AML-193 (cell line): Measurements from ENCODE around the gene STON2.
"Not testable (repeated sequence)": the region's sequence is repeated elsewhere in the genome, so short reads cannot be mapped to it uniquely, and the experiment has no call there.

Experiments used
- DNase-seq, 2 experiments: peaks; one replicate each; lab custom pipeline; 2025; lab: John Stamatoyannopoulos, UW

Gene STON2

DNA sequence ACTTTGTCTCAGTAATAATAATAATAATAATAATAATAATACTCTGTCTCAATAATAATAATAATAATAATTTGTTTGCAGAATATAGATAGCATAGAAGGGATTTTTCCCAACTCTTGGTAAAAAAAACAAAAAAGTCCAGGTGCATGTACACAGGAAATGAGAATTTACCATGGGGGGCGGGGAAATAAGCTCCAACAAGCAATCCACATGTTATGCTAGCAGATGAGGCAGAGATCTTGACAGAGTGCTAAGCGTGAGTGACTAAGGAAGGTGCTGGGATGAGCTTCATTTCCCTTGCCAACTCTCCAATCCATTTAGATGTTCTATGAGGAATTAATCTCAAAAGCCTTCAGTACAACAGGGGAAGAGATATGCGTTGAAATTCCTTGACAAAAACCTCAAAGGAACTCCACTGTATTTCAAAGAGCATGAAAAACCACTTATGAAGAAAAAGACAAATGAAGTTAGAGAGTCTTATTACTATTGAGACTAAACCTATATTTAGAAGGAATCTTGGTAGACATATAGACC lies 134.4 kb downstream of the STON2 start:
- no peak for DNase-seq

DNA sequence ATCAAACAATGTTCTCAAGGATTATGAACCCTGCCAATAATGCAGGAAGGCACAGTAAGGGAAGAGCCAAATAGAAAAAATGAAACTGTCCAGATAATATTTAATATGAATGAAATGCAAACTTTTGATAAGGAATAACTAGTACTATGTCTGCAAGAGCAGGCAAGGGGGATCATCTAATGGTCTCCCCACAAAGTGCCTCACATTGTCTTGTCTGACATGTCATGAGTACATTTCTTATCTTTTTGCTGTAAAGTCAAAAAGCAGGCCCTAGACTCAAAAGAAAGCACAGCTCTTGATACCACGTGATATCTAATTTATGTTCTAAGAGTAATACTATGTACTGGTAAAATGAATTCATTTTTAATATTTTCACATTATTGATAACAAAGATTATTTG lies 135.5 kb downstream of the STON2 start:
- DNase-seq = no peak

DNA sequence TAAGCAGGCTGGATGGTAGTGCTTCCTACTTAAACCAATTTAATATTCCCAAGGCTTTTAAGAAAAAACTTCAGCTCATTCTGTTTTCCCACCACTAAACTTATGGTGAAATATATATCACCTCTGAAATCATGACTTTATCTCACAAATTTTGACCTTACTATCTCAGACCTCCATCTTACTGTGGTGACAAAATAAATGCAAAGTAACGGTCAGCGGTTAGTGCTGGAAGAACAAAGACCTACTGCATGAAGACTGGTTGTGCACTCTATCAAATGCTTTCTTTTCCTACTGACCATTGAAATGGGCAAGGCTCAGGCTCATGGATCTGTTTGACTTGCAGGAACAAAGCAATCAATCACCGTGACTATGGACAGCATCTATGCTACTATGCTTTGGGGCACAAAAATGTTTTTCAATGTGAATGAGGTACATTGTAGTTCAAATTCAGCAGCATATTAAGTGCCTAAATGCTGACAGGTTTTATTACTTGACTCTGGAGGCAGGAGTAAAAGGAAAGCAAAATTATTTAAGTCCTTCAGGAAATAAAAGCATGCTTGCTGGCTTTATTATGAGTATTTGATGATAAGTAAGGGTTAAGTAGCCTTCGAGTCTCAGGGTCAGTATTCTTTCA lies 136.2 kb downstream of the STON2 start:
- no peak for DNase-seq

DNA sequence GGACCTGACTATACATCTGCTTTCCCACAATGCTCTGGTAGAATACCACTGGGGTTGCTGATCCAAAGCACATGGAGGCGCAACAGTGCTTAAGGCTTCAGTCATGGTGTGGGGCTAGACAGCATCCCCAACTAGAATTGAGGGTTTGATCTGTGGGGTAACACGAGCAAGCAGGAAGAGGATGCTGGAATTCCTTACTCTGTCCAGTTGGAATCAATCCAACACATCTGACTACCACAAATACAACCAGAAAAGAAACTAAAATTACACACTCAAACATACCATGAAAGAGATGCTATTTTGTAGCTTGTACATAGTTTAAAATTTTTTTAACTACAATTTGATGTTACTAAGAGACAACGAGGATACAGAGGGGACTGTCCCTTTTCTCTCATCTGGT lies 138.9 kb downstream of the STON2 start:
- no peak for DNase-seq

DNA sequence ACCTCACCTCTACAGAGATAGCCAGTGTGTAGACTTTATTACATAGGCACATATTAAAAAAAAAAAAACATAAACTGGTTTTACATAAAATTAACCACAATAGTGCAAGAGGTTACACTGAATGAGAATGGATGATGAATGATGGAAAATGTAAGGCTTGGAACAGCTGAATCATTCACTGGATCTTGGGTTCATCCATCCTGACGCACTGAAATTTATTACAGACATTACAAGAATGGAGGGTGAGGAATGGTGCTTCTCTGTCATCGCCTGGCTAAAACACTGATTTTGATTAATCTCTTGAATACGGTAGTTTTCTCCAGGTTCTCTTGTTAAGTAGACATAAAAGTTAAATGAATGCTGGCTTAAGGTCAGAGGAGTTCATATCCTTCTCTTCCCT lies 139.4 kb downstream of the STON2 start:
- no peak for DNase-seq

DNA sequence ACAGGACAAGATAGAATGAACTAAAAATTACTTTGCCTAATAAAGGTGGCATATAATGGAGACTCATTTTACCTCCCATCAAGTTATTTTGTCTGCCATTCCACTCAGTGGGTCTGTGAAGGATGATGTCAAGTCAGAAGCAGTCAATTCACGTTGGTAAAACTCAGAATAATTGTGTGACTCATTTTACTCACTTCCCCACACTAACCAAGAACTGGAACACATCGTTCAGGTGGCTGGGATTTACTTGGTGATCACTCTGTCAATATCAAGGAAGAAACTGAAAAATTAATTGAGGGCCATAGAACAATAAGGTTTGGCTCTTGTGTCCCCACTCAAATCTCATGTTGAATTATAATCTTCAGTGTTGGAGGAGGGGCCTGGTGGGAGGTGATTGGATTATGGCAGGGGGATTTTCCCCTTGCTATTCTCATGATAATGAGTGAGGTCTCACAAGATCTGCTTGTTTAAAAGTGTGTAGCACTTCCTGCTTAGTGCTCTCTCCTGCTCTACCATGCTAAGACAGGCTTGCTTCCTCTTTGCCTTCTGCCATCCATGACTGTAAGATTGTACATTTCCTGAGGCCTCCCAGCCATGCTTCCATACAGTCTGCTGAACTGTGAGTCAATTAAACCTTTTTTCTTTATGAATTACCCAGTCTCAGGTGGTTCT lies 143.7 kb downstream of the STON2 start:
- peak; percentile 12 to 36 for DNase-seq

DNA sequence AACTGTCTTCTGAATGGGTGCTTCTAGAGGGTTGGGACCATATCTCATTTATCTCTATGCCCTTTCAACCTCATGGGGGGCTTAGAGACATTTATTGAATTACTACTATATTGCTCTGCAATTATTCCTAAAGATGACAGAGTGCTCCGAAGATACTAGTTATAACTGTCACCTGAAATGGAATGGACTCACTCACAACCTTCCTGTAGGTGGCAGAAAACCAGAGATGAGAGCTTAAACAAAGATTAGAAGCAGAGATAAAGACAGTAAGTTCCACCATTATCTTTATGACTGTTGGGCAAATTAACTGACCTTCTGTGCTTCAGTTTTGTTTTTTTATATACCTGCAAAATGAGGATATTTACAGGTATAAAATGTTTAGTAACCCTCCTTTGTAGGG lies 147.8 kb downstream of the STON2 start:
- DNase-seq = no peak

DNA sequence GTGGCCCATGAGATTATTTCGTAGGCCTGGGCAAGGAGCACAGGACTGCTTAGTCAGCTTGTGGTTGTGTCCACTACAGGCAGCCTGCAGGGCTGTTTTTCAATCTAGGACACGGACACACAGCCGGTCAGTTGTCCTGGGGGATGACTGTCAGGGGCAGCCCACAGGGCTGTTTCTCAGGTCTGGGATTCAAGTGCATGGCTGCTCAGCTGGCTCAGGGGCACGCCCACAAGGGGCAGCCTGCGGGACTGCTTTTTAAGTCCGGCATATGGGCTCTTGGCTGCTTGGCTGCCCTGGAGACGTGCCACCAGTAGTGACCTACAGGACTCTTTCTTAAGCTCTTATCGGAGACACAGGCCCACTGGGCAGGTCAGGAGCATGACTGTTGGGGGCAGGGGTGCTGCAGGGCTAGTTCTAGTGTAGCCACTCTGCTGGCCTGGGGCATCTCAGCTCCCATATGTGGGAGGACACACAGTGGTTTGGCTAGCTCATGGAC lies 152.8 kb downstream of the STON2 start:
- peak in 1 of 2 experiments; percentile 12 for DNase-seq

DNA sequence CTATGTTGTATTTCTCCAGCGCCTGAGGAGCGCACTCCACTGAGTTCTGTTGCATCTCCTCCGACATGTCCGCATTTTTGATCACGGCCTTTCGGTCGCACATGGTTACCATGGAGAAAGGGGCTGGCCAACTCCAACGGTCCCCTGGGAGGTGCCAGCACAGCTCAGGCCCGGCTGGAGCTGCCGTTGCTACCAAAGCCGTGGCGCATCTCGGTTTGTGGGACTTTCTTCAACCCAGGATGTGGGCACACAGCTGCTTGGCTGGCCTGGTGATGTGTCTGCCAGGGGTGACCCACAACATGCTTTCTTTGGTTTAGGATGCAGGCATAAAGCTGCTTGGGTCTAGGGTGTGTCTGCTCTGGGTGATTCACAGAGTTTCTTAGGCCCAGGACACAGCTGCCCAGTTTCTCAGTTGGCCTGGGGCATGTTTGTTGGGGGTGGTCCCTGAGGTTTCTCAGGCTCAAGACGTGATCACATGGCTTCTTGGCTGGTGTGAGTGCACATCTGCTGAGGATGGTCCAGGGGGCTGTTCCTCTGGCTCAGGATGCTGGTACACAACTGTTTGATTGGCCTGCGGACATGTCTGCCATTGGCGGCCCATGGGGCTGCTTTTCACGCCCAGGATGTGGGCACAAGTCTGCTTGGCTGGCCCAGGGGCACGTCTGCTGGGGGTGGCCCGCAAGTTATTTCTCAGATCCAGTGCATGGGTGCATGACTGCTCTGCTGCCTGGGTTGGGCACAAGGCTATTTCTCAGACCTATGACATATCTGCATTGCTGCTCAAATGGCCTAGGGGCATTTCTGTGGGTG lies 153.5 kb downstream of the STON2 start:
- no peak for DNase-seq

DNA sequence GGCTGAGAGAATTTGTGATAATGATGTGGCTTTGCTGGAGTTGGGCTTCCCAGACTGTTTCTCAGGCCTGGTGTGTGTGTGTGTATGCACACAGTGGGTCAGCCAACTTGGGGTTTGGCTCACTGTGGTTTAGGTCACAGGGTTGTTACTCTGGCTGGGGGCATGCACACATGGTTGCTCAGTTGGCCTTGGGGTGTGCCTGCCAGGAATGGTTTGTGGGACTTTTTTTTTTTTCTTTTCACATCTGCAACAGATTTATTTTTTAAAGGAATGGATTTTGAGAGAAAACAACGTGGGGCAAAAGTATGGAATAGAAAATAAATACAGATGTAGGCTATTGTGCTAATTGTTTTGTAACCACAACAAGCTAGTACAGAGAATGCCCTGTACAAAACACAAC lies 154.4 kb downstream of the STON2 start:
- no peak for DNase-seq

DNA sequence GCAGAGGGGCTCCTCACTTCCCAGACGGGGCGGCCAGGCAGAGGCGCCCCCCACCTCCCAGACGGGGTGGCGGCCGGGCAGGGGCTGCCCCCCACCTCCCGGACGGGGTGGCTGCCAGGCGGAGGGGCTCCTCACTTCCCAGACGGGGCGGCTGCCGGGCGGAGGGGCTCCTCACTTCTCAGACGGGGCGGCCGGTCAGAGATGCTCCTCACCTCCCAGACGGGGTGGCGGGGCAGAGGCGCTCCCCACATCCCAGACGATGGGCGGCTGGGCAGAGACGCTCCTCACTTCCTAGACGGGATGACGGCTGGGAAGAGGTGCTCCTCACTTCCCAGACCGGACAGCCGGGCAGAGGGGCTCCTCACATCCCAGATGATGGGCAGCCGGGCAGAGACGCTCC lies 155.7 kb downstream of the STON2 start:
- not testable (repeated sequence) for DNase-seq

DNA sequence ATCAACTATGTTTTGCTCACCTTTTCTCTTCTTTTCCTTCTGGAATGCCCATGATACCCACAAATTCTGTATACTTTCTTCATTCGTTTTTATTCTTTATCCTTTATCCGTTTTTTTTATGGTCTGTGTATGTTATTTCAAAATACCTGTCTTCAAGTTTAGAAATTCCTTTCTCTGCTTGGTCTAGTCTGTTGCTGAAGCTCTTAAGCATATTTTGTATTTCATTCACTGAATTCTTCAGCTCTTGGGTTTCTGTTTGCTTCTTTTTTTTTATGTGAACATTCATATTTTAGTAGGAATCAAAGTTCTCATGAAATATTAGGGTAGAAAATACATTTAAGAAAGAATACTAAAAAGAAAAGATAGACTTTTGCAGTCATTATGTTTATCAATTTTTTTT lies 156.6 kb downstream of the STON2 start:
- DNase-seq = no peak

DNA sequence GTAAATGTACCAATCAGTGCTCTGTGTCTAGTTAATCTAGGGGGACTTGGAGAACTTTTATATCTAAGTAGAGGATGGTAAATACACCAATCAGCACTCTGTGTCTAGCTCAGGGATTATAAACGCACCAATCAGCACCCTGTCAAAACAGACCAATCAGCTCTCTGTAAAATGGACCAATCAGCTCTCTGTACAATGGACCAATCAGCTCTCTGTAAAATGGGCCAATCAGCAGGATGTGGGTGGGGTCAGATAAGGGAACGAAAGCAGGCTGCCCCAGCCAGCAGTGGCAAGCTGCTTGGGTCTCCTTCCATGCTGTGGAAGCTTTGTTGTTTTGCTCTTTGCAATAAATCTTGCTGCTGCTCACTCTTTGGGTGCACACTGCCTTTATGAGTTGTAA lies 163.3 kb downstream of the STON2 start:
- DNase-seq = not testable (repeated sequence)

DNA sequence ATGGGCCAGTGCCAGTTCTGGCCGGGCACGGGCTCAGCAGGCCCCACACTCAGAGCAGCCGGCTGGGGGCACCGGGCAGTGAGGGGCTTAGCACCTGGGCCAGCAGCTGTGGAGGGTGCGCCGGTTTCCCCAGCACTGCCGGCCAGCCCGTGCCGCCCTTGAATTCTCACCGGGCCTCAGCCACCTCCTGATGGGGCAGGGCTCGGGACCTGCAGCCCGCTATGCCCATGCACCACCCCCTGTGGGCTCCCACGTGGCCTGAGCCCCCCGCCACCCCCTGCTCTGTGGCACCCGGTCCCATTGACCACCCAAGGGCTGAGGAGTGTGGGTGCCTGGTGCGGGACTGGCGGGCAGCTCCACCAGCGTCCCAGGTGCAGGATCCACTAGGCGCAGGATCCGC lies 164.0 kb downstream of the STON2 start:
- DNase-seq = no peak

DNA sequence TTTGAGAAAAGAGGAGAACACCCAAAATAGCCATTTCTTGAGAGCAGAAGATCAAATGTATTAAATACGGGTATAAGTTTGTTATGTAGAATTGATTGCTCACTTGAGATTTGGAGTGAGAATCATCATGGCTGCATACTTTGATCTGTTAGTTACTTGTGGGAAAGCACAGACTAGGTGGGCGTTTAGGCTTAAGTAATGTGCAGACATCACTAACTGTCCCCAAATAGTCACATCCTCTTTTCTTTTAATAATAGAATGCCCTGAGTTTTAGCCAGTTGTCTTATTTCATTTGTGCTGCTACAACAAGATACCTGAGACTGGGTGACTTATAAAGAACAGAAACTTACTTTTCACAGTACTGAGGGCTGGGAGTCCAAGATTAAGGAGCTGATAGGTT lies 165.0 kb downstream of the STON2 start:
- no peak for DNase-seq

DNA sequence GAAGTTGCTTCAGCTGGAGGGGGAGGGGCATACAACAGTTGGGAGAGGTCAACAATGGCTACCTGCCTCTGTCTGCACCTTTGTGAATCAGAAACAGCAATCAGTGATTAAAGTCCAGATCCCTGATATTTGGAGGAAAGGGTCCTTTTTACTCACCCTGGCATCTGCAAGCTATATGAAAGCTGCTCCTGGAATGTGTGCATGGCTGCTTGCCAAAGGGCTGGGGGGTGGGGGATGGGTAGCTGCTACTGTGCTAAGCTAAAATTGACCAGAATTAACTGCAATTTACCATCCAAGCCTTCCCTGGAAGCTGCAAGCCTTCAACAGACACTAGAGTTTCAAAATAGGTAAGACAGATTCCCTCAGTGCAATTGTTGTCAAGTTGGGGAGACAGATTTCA lies 165.8 kb downstream of the STON2 start:
- no peak for DNase-seq

DNA sequence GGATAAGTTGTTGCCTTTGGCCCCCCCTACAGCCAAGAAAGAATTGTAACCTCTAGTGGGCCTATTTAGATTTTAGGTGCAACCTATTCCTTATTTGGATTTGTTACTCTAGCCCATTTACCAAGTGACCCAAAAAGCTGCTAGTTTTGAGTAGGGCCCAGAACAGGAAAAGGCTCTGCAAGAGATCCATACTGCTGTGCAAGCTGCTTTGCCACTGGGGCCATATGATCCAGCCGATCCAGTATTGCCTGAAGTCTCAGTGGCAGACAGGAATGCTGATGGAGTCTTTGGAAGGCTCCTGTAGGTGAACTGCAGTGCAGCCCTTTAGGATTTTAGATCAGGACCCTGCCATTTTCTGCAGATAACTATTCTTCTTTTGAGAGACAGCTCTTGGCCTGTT lies 166.5 kb downstream of the STON2 start:
- no peak for DNase-seq

DNA sequence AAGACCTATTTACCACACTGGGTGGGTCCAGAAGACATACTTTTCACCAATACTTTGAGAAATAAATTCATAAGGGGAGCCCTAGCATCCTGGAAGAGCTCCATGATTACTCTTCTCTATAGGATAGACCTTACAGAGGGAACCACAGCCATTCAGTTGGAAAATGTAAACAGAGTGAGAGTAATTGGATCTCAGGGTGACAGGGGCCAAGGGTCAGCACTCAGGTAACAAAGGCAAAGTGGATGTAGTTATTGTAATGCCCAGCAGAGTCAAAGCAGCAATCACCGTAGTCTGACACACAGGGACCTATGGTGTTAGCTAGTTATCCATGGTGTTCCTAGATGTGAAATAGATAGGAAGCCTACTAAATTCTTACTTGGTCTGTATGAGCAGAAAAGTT lies 168.6 kb downstream of the STON2 start:
- no peak for DNase-seq

DNA sequence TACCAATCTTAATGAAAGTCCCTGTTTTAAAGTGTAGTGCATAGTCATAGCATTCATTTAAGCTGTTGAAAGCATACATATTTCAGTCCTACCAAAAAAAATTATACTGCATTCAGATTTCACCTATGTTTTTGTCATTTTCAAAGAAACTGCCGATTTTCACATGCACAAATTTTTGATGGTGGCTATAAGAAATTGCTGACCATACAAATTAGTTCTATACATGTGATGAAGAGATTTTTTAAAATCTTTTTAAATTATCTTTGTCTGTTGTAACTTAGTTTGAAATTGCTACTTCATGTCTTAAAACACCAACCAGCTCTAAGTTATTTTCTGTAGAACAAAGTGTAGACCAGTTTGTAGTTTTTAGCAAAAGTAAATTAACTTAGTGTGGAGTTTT lies 175.9 kb downstream of the STON2 start:
- no peak for DNase-seq

DNA sequence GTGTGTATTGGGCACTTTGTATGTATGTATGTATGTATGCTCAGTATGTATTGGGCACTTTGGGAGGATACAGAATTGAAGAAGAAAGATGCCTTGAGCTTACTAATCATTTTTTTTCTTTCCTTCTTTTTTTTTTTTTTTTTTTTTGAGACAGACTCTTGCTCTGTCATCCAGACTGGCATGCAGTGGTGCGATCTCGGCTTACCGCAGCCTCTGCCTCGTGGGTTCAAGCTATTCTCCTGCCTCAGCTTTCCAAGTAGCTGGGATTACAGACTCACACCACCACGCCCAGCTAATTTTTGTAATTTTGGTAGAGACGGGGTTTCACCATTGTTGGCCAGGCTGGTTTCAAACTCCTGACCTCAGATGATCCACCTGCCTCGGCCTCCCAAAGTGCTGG lies 176.3 kb downstream of the STON2 start:
- DNase-seq = not testable (repeated sequence)

DNA sequence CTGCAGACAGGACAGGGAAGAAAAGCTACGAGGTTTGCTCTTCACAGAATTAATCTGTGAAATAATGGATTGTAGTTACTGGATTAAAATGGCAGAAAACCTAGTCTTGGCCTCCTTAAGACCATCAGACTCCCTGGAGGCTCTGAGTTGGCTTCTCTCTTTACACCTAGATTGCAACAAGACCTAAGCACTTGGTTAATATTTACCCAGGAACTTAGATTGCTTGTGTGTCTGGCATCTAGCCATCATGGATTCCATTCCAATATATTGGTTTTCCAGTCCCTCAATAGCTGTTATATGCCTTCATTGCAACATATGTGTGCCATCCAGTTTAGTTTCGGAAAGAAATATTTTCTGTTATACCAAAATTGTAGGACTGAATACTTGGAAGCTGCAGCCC lies 177.4 kb downstream of the STON2 start:
- DNase-seq = no peak

DNA sequence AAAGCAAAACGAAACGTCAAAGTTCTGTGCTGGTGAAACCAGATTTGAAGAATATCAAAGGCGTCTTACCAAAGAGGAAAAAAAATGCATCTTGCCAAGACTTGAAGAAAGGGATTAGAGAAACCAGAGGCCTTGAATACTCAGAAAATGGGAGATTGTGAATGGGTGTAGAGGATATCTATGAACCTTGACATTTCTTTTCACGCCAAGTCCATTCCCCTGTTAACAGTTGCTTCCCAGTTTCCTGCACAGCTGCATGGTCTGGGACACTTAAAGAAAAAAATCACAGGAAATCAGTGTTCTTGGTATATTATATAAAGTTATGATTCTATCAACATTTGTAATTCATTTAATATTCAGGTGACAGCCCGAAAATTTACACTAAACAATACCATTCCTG lies 178.0 kb downstream of the STON2 start:
- no peak for DNase-seq

DNA sequence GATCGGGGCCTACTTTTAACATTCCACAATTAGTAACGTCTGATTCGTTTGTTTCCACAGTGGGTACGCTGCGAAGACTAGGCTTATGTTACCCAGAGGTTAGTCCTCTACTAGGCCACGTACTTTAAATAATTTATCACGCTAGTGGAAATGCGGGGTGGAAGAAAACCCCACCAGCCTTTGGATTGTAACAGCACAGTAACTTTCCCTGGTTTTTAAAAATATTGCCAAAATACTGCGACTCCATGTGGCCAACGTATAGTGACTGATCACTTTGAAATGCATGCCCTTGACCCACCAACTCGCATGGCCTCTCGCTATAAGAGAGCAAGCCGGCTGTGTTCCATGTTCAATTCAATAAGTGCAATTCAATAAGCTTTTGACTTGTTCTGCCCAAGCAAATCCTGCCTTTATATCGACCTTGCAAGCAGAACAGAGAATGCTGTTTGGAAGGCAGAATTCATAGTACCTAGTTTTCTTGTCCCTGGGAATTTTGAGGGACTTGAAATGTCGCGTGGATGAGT lies 178.5 kb downstream of the STON2 start:
- no peak for DNase-seq
